ENCODE results near the gene AIG1.

DNA sequence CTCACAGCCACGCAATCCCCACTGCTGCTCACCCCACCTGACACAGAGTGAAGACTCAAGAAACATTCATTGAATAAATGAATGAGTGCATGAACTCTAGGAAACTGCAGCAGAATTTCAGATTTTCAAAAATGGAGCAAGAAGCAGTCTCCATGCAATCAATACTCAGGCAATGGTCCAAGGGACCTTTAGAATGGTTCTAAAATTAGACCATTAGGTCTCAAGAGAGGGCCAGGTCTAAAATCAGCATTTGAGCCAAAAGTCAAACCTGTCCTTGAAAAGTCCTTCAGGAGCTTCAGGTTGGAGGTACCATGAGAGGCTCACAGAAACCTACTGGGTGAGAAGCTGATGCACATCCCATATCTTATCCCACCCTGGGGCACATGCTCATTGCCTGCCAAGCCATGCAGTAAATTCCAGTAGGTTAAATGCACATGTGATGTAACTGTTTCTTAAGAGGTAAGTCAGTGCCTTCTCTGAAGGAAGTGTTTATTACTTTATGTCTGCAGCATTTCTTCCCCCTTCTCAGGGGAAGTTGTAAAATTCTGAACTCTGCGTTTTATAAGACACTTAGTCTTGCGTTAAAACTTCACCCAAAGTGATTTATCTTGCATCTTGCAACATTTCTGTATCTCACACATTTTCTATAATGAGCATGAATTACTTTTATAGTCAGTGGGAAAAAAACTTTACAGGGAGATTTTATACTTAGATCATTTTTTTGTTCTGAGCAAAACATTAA, 263.2 kb downstream of the AIG1 start:
- TF ChIP-seq, protein P1, sequence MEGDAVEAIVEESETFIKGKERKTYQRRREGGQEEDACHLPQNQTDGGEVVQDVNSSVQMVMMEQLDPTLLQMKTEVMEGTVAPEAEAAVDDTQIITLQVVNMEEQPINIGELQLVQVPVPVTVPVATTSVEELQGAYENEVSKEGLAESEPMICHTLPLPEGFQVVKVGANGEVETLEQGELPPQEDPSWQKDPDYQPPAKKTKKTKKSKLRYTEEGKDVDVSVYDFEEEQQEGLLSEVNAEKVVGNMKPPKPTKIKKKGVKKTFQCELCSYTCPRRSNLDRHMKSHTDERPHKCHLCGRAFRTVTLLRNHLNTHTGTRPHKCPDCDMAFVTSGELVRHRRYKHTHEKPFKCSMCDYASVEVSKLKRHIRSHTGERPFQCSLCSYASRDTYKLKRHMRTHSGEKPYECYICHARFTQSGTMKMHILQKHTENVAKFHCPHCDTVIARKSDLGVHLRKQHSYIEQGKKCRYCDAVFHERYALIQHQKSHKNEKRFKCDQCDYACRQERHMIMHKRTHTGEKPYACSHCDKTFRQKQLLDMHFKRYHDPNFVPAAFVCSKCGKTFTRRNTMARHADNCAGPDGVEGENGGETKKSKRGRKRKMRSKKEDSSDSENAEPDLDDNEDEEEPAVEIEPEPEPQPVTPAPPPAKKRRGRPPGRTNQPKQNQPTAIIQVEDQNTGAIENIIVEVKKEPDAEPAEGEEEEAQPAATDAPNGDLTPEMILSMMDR (IDR thresholded peaks at IDR 0.05), result no peak
- TF ChIP-seq POLR2A (IDR thresholded peaks at IDR 0.05), result no peak
